Naive thymus-derived CD4-positive, alpha-beta T cell (primary cell): ENCODE data around the gene VCP. TPM values are rescaled to one million over a fixed set of nuclear protein-coding genes. Genes with fewer than 3 reads are reported as not detected.

ENCODE experiments used
- ATAC-seq: fragments of 150-1000 bp; cut with Tn5 transposase; 2 replicates; pipeline ENCODE4 v1.10.0; 2021; ENCODE audit warnings: mild to moderate bottlenecking, moderate library complexity
- CTCF ChIA-PET: fragments of 350-600 bp; sonication (Branson Sonifier 250); formaldehyde crosslinking; loops from one replicate; lab custom pipeline; 2021; ENCODE audit warnings: antibody characterized with exemption; lab: Charles Lee
- POLR2A ChIA-PET: fragments of 350-600 bp; sonication (Branson Sonifier 250); formaldehyde crosslinking; loops from one replicate; lab custom pipeline; 2021; ENCODE audit warnings: antibody characterized with exemption, inconsistent platforms; lab: Charles Lee
- DNase-seq, 9 donors: peaks; one replicate each; pipeline versions ENCODE4 v3.0.0 to v3.0.0-alpha.2; 2020 to 2022; ENCODE audit warnings: mixed read lengths in 1 of 9
- H3K27ac ChIP-seq: one replicate; pipeline ENCODE4 v1.7.0; 2013; ENCODE audit warnings: mild to moderate bottlenecking, low read depth, low read length, moderate library complexity
- H3K27me3 ChIP-seq, 2 donors: one replicate each; pipeline ENCODE4 v1.7.0; 2013; ENCODE audit warnings: low read length in 2 of 2, mild to moderate bottlenecking in 2 of 2, moderate library complexity in 2 of 2; ENCODE audit not compliant: control insufficient read depth in 2 of 2, insufficient read depth in 2 of 2
- H3K36me3 ChIP-seq, 3 experiments: 1 replicate in 2 of 3; 2 replicates in 1 of 3; pipeline ENCODE4 v1.7.0; 2013; ENCODE audit warnings: low read length in 3 of 3, mild to moderate bottlenecking in 3 of 3, moderate library complexity in 1 of 3; ENCODE audit not compliant: insufficient read depth in 3 of 3, control insufficient read depth in 2 of 3
- H3K4me1 ChIP-seq, 2 donors: one replicate each; pipeline ENCODE4 v1.7.0; 2013; ENCODE audit warnings: low read length in 2 of 2, mild to moderate bottlenecking in 2 of 2, moderate library complexity in 1 of 2; ENCODE audit not compliant: control insufficient read depth in 2 of 2, insufficient read depth in 2 of 2
- H3K4me3 ChIP-seq: 2 replicates; pipeline ENCODE4 v1.7.0; 2013; ENCODE audit warnings: mild to moderate bottlenecking, low read length
- H3K9me3 ChIP-seq, 3 experiments: 1 replicate in 2 of 3; 2 replicates in 1 of 3; pipeline ENCODE4 v1.7.0; 2013; ENCODE audit warnings: low read length in 3 of 3; ENCODE audit not compliant: control insufficient read depth in 2 of 3
- H3K27ac Mint-ChIP-seq, 9 donors: one replicate each; pipeline ENCODE4 v1.8.0; 2020 to 2022; ENCODE audit warnings: mixed read lengths in 9 of 9, mild to moderate bottlenecking in 8 of 9, moderate library complexity in 5 of 9, inconsistent platforms in 2 of 9
- H3K27me3 Mint-ChIP-seq, 5 donors: one replicate each; pipeline ENCODE4 v1.8.0; 2021 to 2022; ENCODE audit warnings: mixed read lengths in 5 of 5, mild to moderate bottlenecking in 1 of 5
- H3K36me3 Mint-ChIP-seq, 5 donors: one replicate each; pipeline ENCODE4 v1.8.0; 2020 to 2022; ENCODE audit warnings: mixed read lengths in 5 of 5, mild to moderate bottlenecking in 3 of 5, inconsistent platforms in 1 of 5
- H3K4me1 Mint-ChIP-seq, 7 donors: one replicate each; pipeline ENCODE4 v1.8.0; 2020 to 2022; ENCODE audit warnings: mixed read lengths in 7 of 7, mild to moderate bottlenecking in 3 of 7, inconsistent platforms in 1 of 7
- H3K4me3 Mint-ChIP-seq, 10 donors: one replicate each; pipeline ENCODE4 v1.8.0; 2020 to 2022; ENCODE audit warnings: mild to moderate bottlenecking in 10 of 10, mixed read lengths in 10 of 10, moderate library complexity in 6 of 10, inconsistent platforms in 2 of 10
- H3K9me3 Mint-ChIP-seq, 11 donors: one replicate each; pipeline ENCODE4 v1.8.0; 2020 to 2022; ENCODE audit warnings: mixed read lengths in 11 of 11, mild to moderate bottlenecking in 4 of 11, inconsistent platforms in 1 of 11, moderate library complexity in 1 of 11
- intact Hi-C, 2 donors: fragments of 100-400 bp; cut with micrococcal nuclease; formaldehyde crosslinking; loops; one replicate each; pipeline ENCODE4 v1.15.1; 2023
- polyA plus RNA-seq, 2 donors: library from polyadenylated mRNA; unstranded; fragments of 300-500 nt; fragmentation: Illumina TruSeq; gene quantifications; one replicate each; pipeline ENCODE4 v1.2.3, GENCODE V29; 2021
- total RNA-seq, 6 experiments: library from RNA in 5 of 6; stranded (reverse) in 5 of 6; gene quantifications; 1 replicate in 5 of 6; 2 replicates in 1 of 6; pipeline ENCODE4 v1.2.3 and lab custom pipeline; 2021 to 2026

Gene VCP
- total and polyA plus RNA-seq, 7 experiments from 2014 or later, result 134 to 259 (median 198) TPM

DNA sequence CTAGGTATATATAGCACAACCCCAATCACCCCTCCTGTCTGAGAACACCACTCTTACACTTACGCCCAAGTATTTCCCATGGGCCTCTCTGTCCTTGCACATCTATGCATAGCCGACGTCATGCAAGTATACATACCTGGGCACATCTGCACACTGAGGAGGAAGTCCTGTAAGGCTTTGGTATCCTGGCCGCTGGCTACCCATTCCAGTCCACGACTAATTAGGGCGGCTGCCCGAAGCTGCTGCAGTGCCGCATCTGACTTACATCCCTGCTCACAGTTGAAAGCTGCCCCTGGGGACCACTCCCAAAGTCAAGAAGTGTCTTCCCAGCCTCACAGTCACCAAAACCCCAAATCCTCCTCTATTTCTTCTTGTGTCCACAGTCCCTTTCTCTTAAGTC, 2.4 kb upstream of the VCP start:
- Histone ChIP-seq H3K27ac (no peak overlapping the region), H3K4me1 (peaks cover 19 to 30% of the 10 kb centered on the region in 2 donors), H3K4me3 (no peak overlapping the region), H3K27me3 (no peaks in the 10 kb centered on the region), H3K36me3 (peaks cover 0 to 9% (median 0%) of the 10 kb centered on the region in 3 experiments), H3K9me3 (no peaks in the 10 kb centered on the region)
- H3K27me3 Mint-ChIP-seq, result peaks cover 0 to 3% (median 0%) of the 10 kb centered on the region in 5 donors
- no peak for ATAC-seq
- DNase-seq, result no peak
- peaks cover 20 to 62% (median 43%) of the 10 kb centered on the region in 7 donors for H3K4me1 Mint-ChIP-seq
- peak overlapping the region in 1 of 10 donors; percentile 12 for H3K4me3 Mint-ChIP-seq
- intact Hi-C loops, result loop anchor here in 1 of 2 donors (10.0 kb wide), 2 partner anchors 410 to 740 kb away; partner anchors contain the start of genes CCL27, HINT2 and SPAG8
- H3K9me3 Mint-ChIP-seq, result peaks cover 0 to 2% (median 0%) of the 10 kb centered on the region in 11 donors
- ChIA-PET CTCF (no interaction called here), POLR2A (interaction anchor here (1.2 kb wide), 1 partner anchor 22 kb away, joined by 4 read pairs; the partner anchor contains the start of gene PIGO)
- peaks cover 0 to 23% (median 5%) of the 10 kb centered on the region in 5 donors for H3K36me3 Mint-ChIP-seq
- peak overlapping the region in 4 of 9 donors; percentile 41 to 76 (median 56) for H3K27ac Mint-ChIP-seq

DNA sequence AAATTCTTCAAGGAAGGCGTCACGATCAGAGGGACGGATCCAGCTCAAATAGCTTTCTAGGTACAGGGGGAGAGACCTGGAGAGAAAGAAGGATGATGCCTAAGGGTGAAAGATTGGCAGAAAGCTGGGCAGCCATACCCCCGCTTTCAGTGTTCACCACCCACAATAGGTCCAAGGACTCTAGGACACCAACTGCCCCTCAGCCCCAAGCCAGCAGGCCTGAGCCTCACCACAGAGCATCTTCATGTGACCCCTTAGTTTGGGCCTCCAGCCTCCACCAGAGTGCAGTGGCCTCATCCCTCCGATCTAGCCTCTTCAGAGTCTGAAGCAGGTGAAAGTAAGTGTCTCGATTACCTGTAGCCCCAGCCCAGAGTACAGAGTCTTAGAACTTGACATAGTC, 1.7 kb upstream of the VCP start:
- no peaks in the 10 kb centered on the region for H3K9me3 ChIP-seq
- H3K27ac ChIP-seq, result no peak overlapping the region
- H3K27ac Mint-ChIP-seq, result peak overlapping the region in 2 of 9 donors; percentile 35 to 46
- no peak overlapping the region for H3K4me3 Mint-ChIP-seq
- H3K4me3 ChIP-seq, result no peak overlapping the region
- peaks cover 0 to 9% (median 0%) of the 10 kb centered on the region in 3 experiments for H3K36me3 ChIP-seq
- H3K36me3 Mint-ChIP-seq, result peaks cover 0 to 25% (median 5%) of the 10 kb centered on the region in 5 donors
- no peaks in the 10 kb centered on the region for H3K27me3 ChIP-seq
- CTCF ChIA-PET, result no interaction called here
- peaks cover 21 to 33% of the 10 kb centered on the region in 2 donors for H3K4me1 ChIP-seq
- DNase-seq, result no peak
- peaks cover 0 to 3% (median 0%) of the 10 kb centered on the region in 5 donors for H3K27me3 Mint-ChIP-seq
- peaks cover 24 to 66% (median 47%) of the 10 kb centered on the region in 7 donors for H3K4me1 Mint-ChIP-seq
- H3K9me3 Mint-ChIP-seq, result peaks cover 0 to 2% (median 0%) of the 10 kb centered on the region in 11 donors
- intact Hi-C loops, result loop anchor here in 1 of 2 donors (10.0 kb wide), 2 partner anchors 409 to 741 kb away; partner anchors contain the start of genes CCL27, HINT2 and SPAG8
- ATAC-seq, result no peak
- POLR2A ChIA-PET, result no interaction called here

DNA sequence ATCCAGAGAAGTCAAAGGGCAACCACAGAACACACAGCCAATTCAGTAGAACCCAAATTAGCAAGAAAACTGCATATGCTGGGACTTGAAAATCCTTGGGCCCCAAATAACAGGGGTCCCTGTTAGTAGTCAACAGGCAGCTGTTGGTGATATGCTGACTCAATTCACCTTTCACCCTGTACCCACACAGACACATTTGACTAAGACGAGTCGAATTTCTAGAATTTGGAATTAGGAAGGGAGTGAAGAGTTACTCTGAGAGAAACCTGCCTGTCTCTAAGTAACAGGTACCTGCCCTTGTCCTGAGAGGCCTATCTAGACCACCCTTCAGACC, 821 bp upstream of the VCP start:
- Histone ChIP-seq H3K4me3 (peak overlapping the region; percentile 53), H3K9me3 (no peaks in the 10 kb centered on the region), H3K27ac (peak overlapping the region; percentile 69), H3K4me1 (peaks cover 22 to 35% of the 10 kb centered on the region in 2 donors), H3K36me3 (peaks cover 0 to 11% (median 0%) of the 10 kb centered on the region in 3 experiments), H3K27me3 (no peaks in the 10 kb centered on the region)
- Mint-ChIP-seq H3K27me3 (peaks cover 0 to 3% (median 0%) of the 10 kb centered on the region in 5 donors), H3K4me3 (peak overlapping the region; percentile 74 to 95 (median 88)), H3K27ac (peak overlapping the region; percentile 80 to 95 (median 87)), H3K4me1 (peaks cover 29 to 67% (median 47%) of the 10 kb centered on the region in 7 donors), H3K9me3 (peaks cover 0 to 2% (median 0%) of the 10 kb centered on the region in 11 donors), H3K36me3 (peaks cover 0 to 27% (median 5%) of the 10 kb centered on the region in 5 donors)
- DNase-seq (no peak), ATAC-seq (no peak)
- ChIA-PET POLR2A (no interaction called here), CTCF (no interaction called here)
- intact Hi-C loops, result loop anchor here (2.0 to 10.0 kb wide), 5 partner anchors 408 to 742 kb away; partner anchors contain the start of genes HINT2 (in 2 of the 2), CCL27 (in 1 of the 2), ENHO (in 1 of the 2) and SPAG8 (in 1 of the 2)

DNA sequence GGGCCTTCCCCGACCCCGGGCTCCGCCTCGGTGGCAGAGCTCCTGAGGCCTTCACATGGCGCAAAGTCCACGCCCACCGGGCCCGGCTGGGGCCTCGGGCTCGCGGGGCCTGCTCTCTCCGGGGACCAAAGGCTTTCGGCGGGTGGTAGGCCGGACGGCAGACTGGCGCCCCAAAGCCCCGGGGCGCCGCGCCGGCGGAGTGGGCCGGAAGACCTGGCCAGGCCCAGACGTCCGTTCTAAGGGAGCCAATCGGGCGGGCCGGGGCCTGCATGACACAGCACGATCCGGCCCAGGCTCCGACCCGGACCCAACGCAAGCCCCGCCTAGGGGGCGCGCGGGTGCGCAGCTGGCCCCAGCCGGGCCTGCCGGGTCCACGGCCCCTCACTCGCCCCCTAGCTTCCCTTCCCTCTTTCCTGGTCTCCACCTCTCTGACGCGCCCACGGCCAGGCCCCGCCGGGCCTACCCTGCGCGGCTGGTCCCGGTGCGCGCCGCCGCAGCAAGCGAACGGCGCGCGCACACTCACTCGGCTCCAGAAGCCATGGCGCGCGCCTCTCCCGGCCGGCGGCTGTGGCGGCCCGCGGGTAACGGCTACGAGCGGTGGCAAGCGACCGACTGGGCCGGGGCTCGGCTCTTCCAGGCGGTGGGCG, 488 bp downstream of the VCP start:
- intact Hi-C loops, result loop anchor here (1.0 to 10.0 kb wide), 14 partner anchors 8 to 743 kb away; partner anchors contain the start of genes DNAJB5 (in 2 of the 2), HINT2 (in 2 of the 2), PIGO (in 2 of the 2) and CCL27 (in 1 of the 2)
- Histone ChIP-seq H3K27me3 (no peaks in the 10 kb centered on the region), H3K4me3 (peak overlapping the region; percentile 53), H3K4me1 (peaks cover 22 to 43% of the 10 kb centered on the region in 2 donors), H3K27ac (peak overlapping the region; percentile 93), H3K9me3 (no peaks in the 10 kb centered on the region), H3K36me3 (peaks cover 3 to 24% (median 10%) of the 10 kb centered on the region in 3 experiments)
- Mint-ChIP-seq H3K36me3 (peaks cover 0 to 37% (median 17%) of the 10 kb centered on the region in 5 donors), H3K4me1 (peaks cover 34 to 66% (median 53%) of the 10 kb centered on the region in 7 donors), H3K4me3 (peak overlapping the region; percentile 74 to 95 (median 88)), H3K27ac (peak overlapping the region; percentile 81 to 96 (median 91)), H3K9me3 (peaks cover 0 to 2% (median 0%) of the 10 kb centered on the region in 11 donors), H3K27me3 (peaks cover 0 to 3% (median 0%) of the 10 kb centered on the region in 5 donors)
- DNase-seq (peak in 8 of 9 donors; percentile 67 to 83 (median 71)), ATAC-seq (peak; percentile 70)
- CTCF ChIA-PET, result interaction anchor here (0.6 to 2.3 kb wide), 3 partner anchors 9 to 211 kb away, joined by 3 to 11 read pairs (median 4); partner anchors contain the start of gene PIGO
- POLR2A ChIA-PET, result interaction anchor here (0.6 to 2.9 kb wide), 20 partner anchors 8 to 740 kb away, joined by 3 to 25 read pairs (median 4); partner anchors contain the start of genes ATOSB, CCDC107, DNAJB5 and FANCG

DNA sequence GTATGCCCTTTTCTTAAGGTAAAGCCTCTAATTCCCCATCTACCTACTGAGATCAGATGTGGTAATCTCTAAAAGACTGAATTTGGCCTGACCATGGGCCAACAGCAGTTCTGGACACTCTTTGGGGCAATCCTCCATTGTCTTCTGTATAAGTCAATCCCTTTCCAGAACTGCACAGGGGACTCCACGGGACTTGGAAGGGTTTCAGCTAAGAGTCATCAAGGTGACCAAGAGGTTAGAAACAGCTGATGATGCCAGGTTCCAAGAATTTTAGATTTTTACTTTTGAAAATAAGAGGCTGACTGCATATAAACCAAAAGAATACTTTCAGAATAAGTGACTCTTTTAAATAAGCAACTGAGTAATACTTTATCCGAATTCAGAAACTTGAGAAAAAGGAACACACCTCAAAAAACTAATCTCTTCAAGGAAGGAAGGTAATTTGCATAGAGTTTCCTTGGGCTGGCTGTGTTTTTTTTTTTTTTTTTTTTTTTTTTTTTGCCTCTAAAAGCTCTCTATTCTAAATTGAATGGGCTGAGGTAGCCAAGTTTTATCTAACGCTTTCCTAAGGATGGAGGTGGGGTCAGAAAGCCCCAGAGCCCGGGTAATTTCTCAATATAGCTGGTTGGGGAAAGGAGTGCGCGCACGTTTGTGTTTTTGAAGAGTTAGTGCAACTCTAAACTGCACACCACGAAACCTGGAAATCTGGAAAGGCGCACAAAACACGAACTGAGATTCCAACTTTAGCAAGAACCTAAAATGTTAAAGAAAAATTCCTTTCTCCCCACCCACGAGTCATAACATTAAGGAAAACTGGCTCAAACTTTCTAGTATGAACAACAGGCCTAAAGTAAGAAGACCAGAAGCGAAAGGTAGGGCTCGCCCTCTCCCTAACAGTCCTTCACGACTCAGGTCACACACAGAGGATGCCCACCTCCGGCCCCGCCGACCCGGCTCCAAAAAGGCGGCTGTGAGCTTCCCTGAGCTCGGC, 1.3 kb downstream of the VCP start:
- H3K4me3 ChIP-seq, result peak overlapping the region; percentile 53
- peaks cover 0 to 40% (median 21%) of the 10 kb centered on the region in 5 donors for H3K36me3 Mint-ChIP-seq
- H3K27ac ChIP-seq, result peak overlapping the region; percentile 93
- peaks cover 22 to 43% of the 10 kb centered on the region in 2 donors for H3K4me1 ChIP-seq
- no peaks in the 10 kb centered on the region for H3K9me3 ChIP-seq
- CTCF ChIA-PET, result interaction anchor here (0.6 to 2.3 kb wide), 3 partner anchors 9 to 210 kb away, joined by 3 to 11 read pairs (median 4); partner anchors contain the start of gene PIGO
- H3K9me3 Mint-ChIP-seq, result peaks cover 0 to 2% (median 0%) of the 10 kb centered on the region in 11 donors
- peak overlapping the region; percentile 74 to 95 (median 88) for H3K4me3 Mint-ChIP-seq
- no peaks in the 10 kb centered on the region for H3K27me3 ChIP-seq
- POLR2A ChIA-PET, result interaction anchor here (0.6 to 2.9 kb wide), 18 partner anchors 8 to 741 kb away, joined by 3 to 25 read pairs (median 4); partner anchors contain the start of genes ATOSB, DNAJB5, FANCG and PIGO
- intact Hi-C loops, result loop anchor here in 1 of 2 donors (10.0 kb wide), 2 partner anchors 406 to 744 kb away; partner anchors contain the start of genes CCL27, HINT2 and SPAG8
- peak overlapping the region; percentile 81 to 96 (median 91) for H3K27ac Mint-ChIP-seq
- H3K27me3 Mint-ChIP-seq, result peaks cover 0 to 3% (median 0%) of the 10 kb centered on the region in 5 donors
- DNase-seq (peak in 3 of 9 donors; percentile 14 to 24 (median 14)), ATAC-seq (no peak)
- peaks cover 34 to 63% (median 58%) of the 10 kb centered on the region in 7 donors for H3K4me1 Mint-ChIP-seq
- peaks cover 7 to 27% (median 19%) of the 10 kb centered on the region in 3 experiments for H3K36me3 ChIP-seq
